Left lobe of liver (tissue), 2 donors: Measurements from ENCODE around the gene SDR39U1. TPM values are rescaled to one million over a fixed set of nuclear protein-coding genes. Genes with fewer than 3 reads are reported as not detected.

Source experiments
- ATAC-seq: fragments of 200-7000 bp; cut with Tn5 transposase; one replicate; pipeline ENCODE4 v1.9.1; 2020; ENCODE audit warnings: mild to moderate bottlenecking, moderate library complexity
- DNase-seq: peaks from one replicate; pipeline ENCODE4 v3.0.0-alpha.2; 2020; ENCODE audit warnings: low spot score
- total RNA-seq: library from RNA; stranded (reverse); gene quantifications from one replicate; pipeline ENCODE4 v1.2.1, GENCODE V29; 2021
- donor health status: DM: no; HTN: no; CAD: no; lungs with moderate emphysema.
- donor health status: DM: no; HTN: yes; CAD: no.

The SDR39U1 gene
- total RNA-seq, 1 donor from 2014 or later = 32.4 TPM

DNA sequence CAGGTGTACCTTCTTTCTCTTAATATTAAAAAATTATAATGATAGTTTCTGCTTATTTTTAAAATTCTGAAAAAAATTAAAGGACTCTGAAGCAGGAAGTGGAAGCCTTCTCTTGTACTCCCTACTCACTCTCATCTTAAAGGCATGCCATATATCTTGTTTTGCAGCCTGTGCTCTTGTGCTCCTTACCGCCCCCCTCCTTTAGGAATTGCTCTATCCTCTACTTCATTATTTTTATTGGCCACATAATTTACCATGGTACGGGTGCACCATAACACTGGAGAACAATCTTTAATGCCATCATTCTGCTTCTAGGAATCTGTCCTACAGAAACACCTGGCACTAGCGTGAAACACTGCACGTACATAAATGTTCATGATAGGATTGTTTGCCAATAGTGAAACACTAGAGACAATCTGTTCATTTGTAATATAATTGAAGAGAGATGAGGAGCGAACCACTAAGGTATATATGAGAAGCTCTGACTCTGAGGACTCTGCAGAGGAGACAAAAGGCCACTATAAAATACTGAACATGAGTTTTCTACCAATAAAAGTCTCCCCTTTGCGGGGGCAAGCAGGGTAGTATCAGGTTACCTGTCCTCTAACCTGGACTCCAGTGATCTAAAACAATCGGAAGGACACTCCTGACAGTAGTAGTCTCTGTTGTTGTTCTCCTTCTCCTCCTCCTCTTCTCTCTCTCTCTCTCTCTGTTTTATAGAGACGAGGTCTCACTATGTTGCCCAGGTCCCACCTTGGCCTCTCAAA is 50.1 kb downstream of the SDR39U1 start:
- ATAC-seq = no peak
- DNase-seq = no peak

DNA sequence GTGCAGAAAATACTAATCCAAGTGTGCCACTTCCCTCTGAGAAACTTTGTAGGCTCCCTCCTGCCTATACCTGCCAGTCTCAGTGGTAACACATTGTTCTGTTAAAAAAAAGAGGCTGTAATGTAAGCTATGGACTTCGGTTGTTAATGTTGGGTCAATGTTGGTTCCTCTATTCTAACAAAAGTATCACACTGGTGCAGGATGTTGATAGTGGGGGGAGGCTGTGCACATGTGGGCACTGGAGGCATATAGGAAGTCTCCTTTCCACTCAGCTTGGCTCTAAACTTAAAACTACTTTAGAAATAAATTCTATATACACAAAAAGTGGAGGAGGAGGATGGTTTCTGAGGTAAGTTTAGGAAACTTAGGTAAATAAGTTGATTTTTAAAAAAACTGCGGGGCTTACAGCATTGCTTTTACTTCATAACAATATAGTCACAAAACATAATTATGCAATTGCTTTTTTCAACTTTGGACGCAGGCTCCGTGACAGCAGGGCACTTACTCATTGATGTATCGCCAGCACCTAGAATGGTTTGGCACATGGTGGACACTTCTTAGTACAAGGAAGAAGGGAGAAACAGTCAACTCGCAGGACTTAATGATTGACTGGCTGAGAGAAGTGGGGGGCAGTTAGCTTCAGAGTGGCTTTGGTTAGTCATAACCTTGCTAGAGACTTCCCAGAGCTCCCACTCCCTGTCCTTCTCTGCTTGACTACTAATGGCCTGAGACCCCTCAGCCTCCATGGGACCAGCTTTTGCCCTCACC is 51.7 kb downstream of the SDR39U1 start:
- DNase-seq (no peak), ATAC-seq (no peak)

Other genes with a start within 250 kb of the SDR39U1 start
- gene TM9SF1, start 247.3 kb downstream of the SDR39U1 start, total RNA-seq = 47.1 TPM
- 0.35 TPM for gene TSSK4, start 237.1 kb downstream of the SDR39U1 start, total RNA-seq
- 14.4 TPM for gene CHMP4A, start 229.3 kb downstream of the SDR39U1 start, total RNA-seq
- 5.0 TPM for gene MDP1, start 226.7 kb downstream of the SDR39U1 start, total RNA-seq
- 66.7 TPM for gene NEDD8, start 210.4 kb downstream of the SDR39U1 start, total RNA-seq
- 30.3 TPM for gene GMPR2, start 209.8 kb downstream of the SDR39U1 start, total RNA-seq
- 24.2 TPM for gene TINF2, start 200.2 kb downstream of the SDR39U1 start, total RNA-seq
- 1.8 TPM for gene TGM1, start 179.6 kb downstream of the SDR39U1 start, total RNA-seq
- 15.8 TPM for gene RABGGTA, start 171.2 kb downstream of the SDR39U1 start, total RNA-seq
- gene DHRS1, start 143.0 kb downstream of the SDR39U1 start, total RNA-seq = 91.0 TPM
- 17.2 TPM for gene NOP9, start 142.9 kb downstream of the SDR39U1 start, total RNA-seq
- 216 TPM for gene CIDEB, start 134.8 kb downstream of the SDR39U1 start, total RNA-seq
- 6.9 TPM for gene LTB4R2, start 132.6 kb downstream of the SDR39U1 start, total RNA-seq
- 7.2 TPM for gene LTB4R, start 131.3 kb downstream of the SDR39U1 start, total RNA-seq
- 5.5 TPM for gene ADCY4, start 107.7 kb downstream of the SDR39U1 start, total RNA-seq
- 0.68 TPM for gene RIPK3, start 102.8 kb downstream of the SDR39U1 start, total RNA-seq
- gene NFATC4, start 74.6 kb downstream of the SDR39U1 start, total RNA-seq = 1.4 TPM
- 2.3 TPM for gene NYNRIN, start 43.8 kb downstream of the SDR39U1 start, total RNA-seq
- gene CBLN3, start 13.1 kb downstream of the SDR39U1 start, total RNA-seq = 1.4 TPM
- 29.3 TPM for gene KHNYN, start 12.8 kb downstream of the SDR39U1 start, total RNA-seq
- gene CMA1, start 65.5 kb upstream of the SDR39U1 start, total RNA-seq = not detected
- 0.55 TPM for gene CTSG, start 133.5 kb upstream of the SDR39U1 start, total RNA-seq
- gene GZMH, start 166.9 kb upstream of the SDR39U1 start, total RNA-seq = 0.28 TPM
- 1.3 TPM for gene GZMB, start 191.4 kb upstream of the SDR39U1 start, total RNA-seq